K562 (cell line): ENCODE results near the gene KCNJ8. TPM values are rescaled to one million over a fixed set of nuclear protein-coding genes. Genes with fewer than 3 reads are reported as not detected.

ENCODE experiments used
- ATAC-seq: fragments of 200-7000 bp; cut with Tn5 transposase; 3 replicates; pipeline ENCODE4 v1.9.1; 2020; ENCODE audit warnings: moderate library complexity
- BruUV-seq: library from RNA; stranded (reverse); fragments of 400-500 nt; replicated peaks from 2 replicates; lab custom pipeline; 2021; lab: Mats Ljungman, UMichigan
- CTCF ChIA-PET: fragments of 300-600 bp; formaldehyde crosslinking; extraction: SDS; loops from one replicate; lab custom pipeline; 2021; ENCODE audit warnings: low intra/inter-chr PET ratio; lab: Yijun Ruan, JAX
- POLR2A ChIA-PET: fragments of 300-600, 350-650 bp; sonication (Branson Sonifier 250); formaldehyde crosslinking; extraction: SDS; loops from one replicate; lab custom pipeline; 2021; ENCODE audit warnings: antibody characterized with exemption, inconsistent platforms; lab: Yijun Ruan, JAX
- DNase-seq, 4 experiments: peaks; one replicate each; pipeline versions ENCODE4 v3.0.0 to v3.0.0-alpha.2; 2011 to 2018; ENCODE audit warnings: low spot score in 3 of 4, mixed read lengths in 3 of 4; ENCODE audit errors: extremely low read depth in 1 of 4
- FAIRE-seq: peaks from 2 replicates; lab custom pipeline; 2011; peaks lifted over from hg19 to GRCh38; lab: Jason Lieb, UNC
- H2AFZ ChIP-seq: 2 replicates; pipeline ENCODE4 v1.6.0; 2011; ENCODE audit warnings: low read depth, low read length, control low read depth, inconsistent platforms
- H3K27ac ChIP-seq: fragments of 200-600 bp; 3 replicates; pipeline ENCODE4 v1.8.0; 2011; ENCODE audit warnings: low read depth, mild to moderate bottlenecking, control low read depth, inconsistent platforms, low read length, moderate library complexity, mixed read lengths; ENCODE audit errors: extremely low read depth
- H3K27me3 ChIP-seq, 2 experiments: fragments of 300-600 bp in 1 of 2; 2 replicates in 1 of 2; 3 replicates in 1 of 2; pipeline versions ENCODE4 v1.6.0 to v1.8.0; 2011; ENCODE audit warnings: inconsistent platforms in 2 of 2, low read length in 2 of 2, mild to moderate bottlenecking in 1 of 2, mixed read lengths in 1 of 2, moderate library complexity in 1 of 2; ENCODE audit not compliant: control insufficient read depth in 2 of 2, insufficient read depth in 2 of 2
- H3K36me3 ChIP-seq: fragments of 300-600 bp; 3 replicates; pipeline ENCODE4 v1.8.0; 2011; ENCODE audit warnings: mild to moderate bottlenecking, low read length, inconsistent platforms; ENCODE audit not compliant: control insufficient read depth, insufficient read depth
- H3K4me1 ChIP-seq, 2 experiments: fragments of 200-600 bp in 1 of 2; replicated peaks in 1 of 2; 2 replicates in 1 of 2; 3 replicates in 1 of 2; pipeline versions ENCODE4 v1.5.1 to v1.8.0; 2011; ENCODE audit warnings: inconsistent platforms in 2 of 2, low read length in 2 of 2, mild to moderate bottlenecking in 1 of 2, mixed read lengths in 1 of 2, moderate library complexity in 1 of 2; ENCODE audit not compliant: control insufficient read depth in 2 of 2, insufficient read depth in 2 of 2
- H3K4me2 ChIP-seq: 2 replicates; pipeline ENCODE4 v1.6.1; 2011; ENCODE audit warnings: low read length, control low read depth, inconsistent platforms, mixed read lengths; ENCODE audit not compliant: insufficient read depth
- H3K4me3 ChIP-seq: fragments of 200-600 bp; sonication (generic), shearing (Covaris generic); 2 replicates; pipeline ENCODE4 v1.5.1; 2016; ENCODE audit warnings: control low read depth, inconsistent platforms
- H3K79me2 ChIP-seq: fragments of 200-600 bp; 3 replicates; pipeline ENCODE4 v1.8.0; 2011; ENCODE audit warnings: low read length, inconsistent platforms; ENCODE audit not compliant: control insufficient read depth, insufficient read depth
- H3K9ac ChIP-seq, 2 experiments: 2 replicates each; pipeline versions ENCODE4 v1.6.0 to v1.6.1; 2011; ENCODE audit warnings: low read depth in 2 of 2, low read length in 2 of 2, control low read depth in 1 of 2, inconsistent platforms in 1 of 2, mild to moderate bottlenecking in 1 of 2, mixed read lengths in 1 of 2; ENCODE audit not compliant: insufficient read depth in 1 of 2
- H3K9me1 ChIP-seq: one replicate; pipeline ENCODE4 v1.6.0; 2011; ENCODE audit warnings: inconsistent platforms, mild to moderate bottlenecking, low read length, moderate library complexity; ENCODE audit not compliant: control insufficient read depth, insufficient read depth
- H3K9me3 ChIP-seq: replicated peaks from 2 replicates; pipeline ENCODE4 v1.5.1; 2011; ENCODE audit warnings: low read depth, low read length, inconsistent platforms; ENCODE audit not compliant: control insufficient read depth, insufficient read depth
- H4K20me1 ChIP-seq: replicated peaks from 2 replicates; pipeline ENCODE4 v1.6.1; 2011; ENCODE audit warnings: low read length, inconsistent platforms, mixed read lengths; ENCODE audit not compliant: control insufficient read depth, insufficient read depth
- BHLHE40 ChIP-seq: IDR thresholded peaks from 2 replicates; pipeline ENCODE4 v1.6.1; 2011; ENCODE audit warnings: low read length, improper control_type of control experiment
- BRD4 ChIP-seq: fragments of 200-600 bp; sonication (generic); IDR thresholded peaks from 2 replicates; pipeline ENCODE4 v1.6.1; 2017; ENCODE audit warnings: inconsistent platforms
- C11orf30 ChIP-seq: fragments of 450-650 bp; IDR thresholded peaks from 2 replicates; pipeline ENCODE4 v1.6.1; 2016; ENCODE audit warnings: low read depth, mild to moderate bottlenecking
- FOXM1 ChIP-seq, 2 experiments: fragments of 450-650 bp in 1 of 2; sonication (generic) in 1 of 2; formaldehyde crosslinking in 1 of 2; IDR thresholded peaks; 2 replicates each; pipeline versions ENCODE4 v1.6.1 to v1.9.0; 2017 to 2022; ENCODE audit warnings: low read depth in 2 of 2, mild to moderate bottlenecking in 2 of 2, missing genetic modification reagents in 1 of 2, moderate library complexity in 1 of 2
- FUS ChIP-seq: fragments of 200-400 bp; formaldehyde crosslinking; optimal IDR thresholded peaks from 2 replicates; pipeline ENCODE3; 2017; ENCODE audit warnings: low read depth, low read length
- ILK ChIP-seq: fragments of 450-650 bp; IDR thresholded peaks from 2 replicates; pipeline ENCODE4 v1.6.1; 2016; ENCODE audit warnings: missing genetic modification characterization, low read depth, mild to moderate bottlenecking, missing compliant biosample characterization, moderate library complexity, borderline replicate concordance
- IRF9 ChIP-seq: fragments of 450-650 bp; IDR thresholded peaks from 2 replicates; pipeline ENCODE4 v1.6.1; 2016; ENCODE audit warnings: missing biosample characterization, missing genetic modification characterization
- MCM3 ChIP-seq: fragments of 450-650 bp; IDR thresholded peaks from 2 replicates; pipeline ENCODE4 v1.6.1; 2016
- MEIS2 ChIP-seq: fragments of 450-650 bp; IDR thresholded peaks from 2 replicates; pipeline ENCODE4 v1.6.1; 2014; ENCODE audit warnings: mild to moderate bottlenecking; ENCODE audit not compliant: partially characterized antibody
- NFIC ChIP-seq: fragments of 450-650 bp; IDR thresholded peaks from 2 replicates; pipeline ENCODE4 v1.6.1; 2017; ENCODE audit warnings: mild to moderate bottlenecking, inconsistent platforms
- RBM39 ChIP-seq: fragments of 200-400 bp; formaldehyde crosslinking; optimal IDR thresholded peaks from 2 replicates; pipeline ENCODE3; 2018; ENCODE audit warnings: low read depth, low read length
- SMAD4 ChIP-seq: fragments of 250-450 bp; sonication (Bioruptor Pico); conservative IDR thresholded peaks from 2 replicates; pipeline ENCODE4 v1.8.0; 2021; ENCODE audit warnings: inconsistent platforms, mild to moderate bottlenecking, moderate library complexity
- SRSF3 ChIP-seq: fragments of 200-400 bp; formaldehyde crosslinking; IDR thresholded peaks from 2 replicates; pipeline ENCODE4 v1.6.1; 2016; ENCODE audit warnings: mild to moderate bottlenecking, low read length, moderate library complexity; ENCODE audit not compliant: insufficient read depth
- U2AF2 ChIP-seq: fragments of 200-400 bp; formaldehyde crosslinking; optimal IDR thresholded peaks from 2 replicates; pipeline ENCODE3; 2017; ENCODE audit warnings: low read depth, mild to moderate bottlenecking, low read length
- ZNF121 ChIP-seq: sonication (generic); formaldehyde crosslinking; conservative IDR thresholded peaks from 2 replicates; pipeline ENCODE4 v1.8.0; 2022; ENCODE audit warnings: missing genetic modification reagents
- ZNF3 ChIP-seq: fragments of 250-450 bp; sonication (Bioruptor Pico); IDR thresholded peaks from 2 replicates; pipeline ENCODE4 v1.5.0; 2021; ENCODE audit warnings: mild to moderate bottlenecking, moderate library complexity
- ZNF695 ChIP-seq: fragments of 450-650 bp; formaldehyde crosslinking; IDR thresholded peaks from 2 replicates; pipeline ENCODE4 v1.4.0; 2020; ENCODE audit warnings: mild to moderate bottlenecking, moderate library complexity
- ZNF75A ChIP-seq: fragments of 450-650 bp; formaldehyde crosslinking; IDR thresholded peaks from 2 replicates; pipeline ENCODE4 v1.4.0; 2020; ENCODE audit warnings: mild to moderate bottlenecking
- WGBS: fragments of 100-300 bp; shearing (Covaris generic); methylation state at CpG from one replicate; pipeline ENCODE4 v1.1.6; 2016; ENCODE audit warnings: low coverage, mixed read lengths; ENCODE audit not compliant: insufficient coverage; ENCODE audit errors: missing lambda C conversion rate; 5-methylcytosine and 5-hydroxymethylcytosine counted together
- in situ Hi-C: fragments of 300-500 bp; cut with MboI; formaldehyde crosslinking; loops from 4 replicates; pipeline ENCODE4 v1.15.0; 2018; ENCODE audit warnings: inconsistent platforms, mixed read lengths
- intact Hi-C: fragments of 100-400 bp; cut with micrococcal nuclease; formaldehyde crosslinking; loops from 2 replicates; pipeline ENCODE4 v1.14.2; 2022
- polyA plus RNA-seq, 8 experiments: library from polyadenylated mRNA; depleted of rRNA in 4 of 8; stranded (reverse) in 5 of 8; unstranded in 3 of 8; fragments of >200 nt; fragmentation: Nextera tagmentation in 2 of 8; fragmentation: Illumina TruSeq in 1 of 8; extraction: Ambion mirVana in 2 of 8; extraction: Trizol in 1 of 8; gene quantifications; 2 replicates each; pipeline versions ENCODE4 v1.2.1 to v1.2.3, GENCODE V29; 2011 to 2014; ENCODE audit warnings: inconsistent platforms in 1 of 8, missing spikeins in 1 of 8
- total RNA-seq, 7 experiments: library from RNA; depleted of rRNA in 6 of 7; stranded (reverse); fragments of >200 nt in 6 of 7; fragmentation: Illumina TruSeq in 2 of 7; extraction: Trizol in 2 of 7; gene quantifications; 2 replicates each; pipeline versions ENCODE4 v1.2.1 to v1.2.3, GENCODE V29; 2011 to 2021; ENCODE audit warnings: low replicate concordance in 1 of 7

The KCNJ8 gene
- total and polyA plus RNA-seq, 9 of the 15 experiments (the other 6 are each of a cell fraction or from before 2014, with no cell fraction given) = 0.28 to 3.6 (median 1.1) TPM

GRCh38 chr12:21751517-21751916 lies 23.0 kb downstream of the KCNJ8 start:
- Histone ChIP-seq H4K20me1 (no peaks in the 10 kb centered on the region), H3K36me3 (no peaks in the 10 kb centered on the region), H3K9ac (no peak overlapping the region), H3K79me2 (no peaks in the 10 kb centered on the region), H3K27me3 (no peaks in the 10 kb centered on the region), H2AFZ (0 out of 2 replicates have a peak overlapping the region, but pooled peaks have one; percentile 7), H3K4me3 (no peak overlapping the region), H3K9me1 (no peaks in the 10 kb centered on the region), H3K4me1 (peaks cover 0 to 3% of the 10 kb centered on the region in 2 experiments; a peak in 1 of 5 replicates), H3K4me2 (no peak overlapping the region), H3K27ac (no peak overlapping the region), H3K9me3 (no peaks in the 10 kb centered on the region)
- TF ChIP-seq MCM3 (no peak), ZNF121 (CRISPR knock-in tag) (no peak), MEIS2 (peak; percentile 19), FOXM1 (IDR thresholded peaks at IDR 0.05; ENCODE audit: low read depth) (peak; percentile 40; the same call in 1 of the 2 replicates), FOXM1 (CRISPR knock-in tag; IDR thresholded peaks at IDR 0.05; ENCODE audit: low read depth) (no peak), NFIC (peak; percentile 47; the same call in 1 of the 2 replicates), RBM39 (no peak)
- ATAC-seq (no peak), FAIRE-seq (no peak), DNase-seq (peak in 1 of 4 experiments; percentile 11)
- CTCF ChIA-PET = no interaction called here
- in situ Hi-C loops (no loop called here), intact Hi-C loops (no loop called here)
- WGBS = 0% methylated on average over 4 of the region's 4 CpGs
- BruUV-seq = no TSS peak
- POLR2A ChIA-PET = interaction anchor here (1.1 kb wide), 1 partner anchor 13 kb away, joined by 3 read pairs; no protein-coding TSS in a partner anchor

- Histone ChIP-seq H4K20me1 (no peaks in the 10 kb centered on the region), H3K27me3 (no peaks in the 10 kb centered on the region), H3K4me1 (no peaks in the 10 kb centered on the region), H3K79me2 (no peaks in the 10 kb centered on the region), H3K9me3 (0 out of 2 replicates have a peak, but pooled peaks cover 2% of the 10 kb centered on the region), H3K4me3 (no peak overlapping the region), H3K9me1 (no peaks in the 10 kb centered on the region), H3K9ac (no peak overlapping the region), H2AFZ (no peak overlapping the region), H3K27ac (no peak overlapping the region), H3K36me3 (no peaks in the 10 kb centered on the region), H3K4me2 (no peak overlapping the region)
- BruUV-seq = no TSS peak
- in situ Hi-C loops (no loop called here), intact Hi-C loops (no loop called here)
- DNase-seq = no peak
- ATAC-seq = no peak
- WGBS = 7% methylated on average over 6 of the region's 6 CpGs
- ChIA-PET POLR2A (no interaction called here), CTCF (no interaction called here)
- FAIRE-seq = no peak
- TF ChIP-seq SMAD4 (CRISPR knock-in tag) (no peak), BRD4 (no peak), IRF9 (tag) (no peak), ILK (tag) (no peak), C11orf30 (no peak), FUS (no peak), SRSF3 (no peak), ZNF3 (CRISPR knock-in tag) (no peak), ZNF75A (CRISPR knock-in tag) (no peak), ZNF695 (no peak), U2AF2 (no peak), BHLHE40 (no peak)
Observed at GRCh38 chr12:21745258-21745657, 29.2 kb downstream of the KCNJ8 start.
